Breast epithelium (tissue), 3 donors: ENCODE data around the gene UBXN7.

ENCODE experiments used
- CTCF ChIP-seq, 3 donors: fragments of 450-650 bp; IDR thresholded peaks; one replicate each; pipeline ENCODE4 v1.5.1; 2016 to 2017; ENCODE audit warnings: antibody characterized with exemption in 3 of 3, mild to moderate bottlenecking in 3 of 3, moderate library complexity in 3 of 3
- POLR2A ChIP-seq: fragments of 450-650 bp; IDR thresholded peaks from one replicate; pipeline ENCODE4 v1.6.1; 2016; ENCODE audit warnings: antibody characterized with exemption, mild to moderate bottlenecking, moderate library complexity

GRCh38 chr3:196298521-196298920 lies 133.7 kb downstream of the UBXN7 start:
- no peak for TF ChIP-seq CTCF (IDR thresholded peaks at IDR 0.05)
- TF ChIP-seq POLR2A, result no peak
